Pons (tissue), 1 donor: ENCODE data around the gene NTNG1.

ENCODE experiments used
- DNase-seq: peaks from one replicate; pipeline ENCODE4 v3.0.0-alpha.2; 2016; ENCODE audit warnings: low spot score

Gene NTNG1

DNA sequence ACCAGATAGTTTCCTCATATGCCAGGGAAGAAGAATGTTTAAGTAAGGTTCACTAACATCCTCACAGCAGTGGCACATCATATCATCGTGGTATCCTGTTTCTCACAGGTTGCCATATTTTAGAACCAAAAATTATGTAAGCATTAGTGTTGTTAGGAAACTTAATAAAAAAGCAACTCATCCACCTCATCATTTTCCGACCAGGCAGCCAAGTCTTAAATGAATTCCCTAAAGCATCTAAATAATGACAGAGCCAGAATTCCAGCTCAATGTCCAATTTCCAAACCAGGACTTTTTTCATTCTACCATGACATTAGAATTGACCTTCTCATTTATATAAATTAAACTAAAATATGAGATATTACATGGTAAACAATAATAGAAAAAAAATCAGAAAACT lies 272.7 kb downstream of the NTNG1 start:
- no peak for DNase-seq

DNA sequence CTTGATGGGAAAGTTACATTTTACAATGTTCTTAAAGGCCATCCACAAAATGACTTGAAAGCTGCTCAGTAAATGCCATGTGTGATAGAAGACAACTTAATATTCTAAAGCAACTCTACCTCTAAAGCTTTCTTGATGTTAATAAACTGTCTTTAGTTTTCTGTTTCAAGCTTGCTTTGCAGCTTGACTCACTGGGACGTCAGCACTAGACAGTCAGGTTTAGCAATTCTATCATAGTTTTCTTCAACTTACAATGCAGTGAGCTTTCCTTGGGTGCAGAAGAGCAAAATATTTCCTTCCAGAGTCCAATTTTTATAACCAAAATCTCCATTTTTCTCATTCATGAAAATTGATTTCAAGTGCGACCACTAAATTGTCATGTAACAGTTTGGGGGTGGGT lies 273.1 kb downstream of the NTNG1 start:
- no peak for DNase-seq

DNA sequence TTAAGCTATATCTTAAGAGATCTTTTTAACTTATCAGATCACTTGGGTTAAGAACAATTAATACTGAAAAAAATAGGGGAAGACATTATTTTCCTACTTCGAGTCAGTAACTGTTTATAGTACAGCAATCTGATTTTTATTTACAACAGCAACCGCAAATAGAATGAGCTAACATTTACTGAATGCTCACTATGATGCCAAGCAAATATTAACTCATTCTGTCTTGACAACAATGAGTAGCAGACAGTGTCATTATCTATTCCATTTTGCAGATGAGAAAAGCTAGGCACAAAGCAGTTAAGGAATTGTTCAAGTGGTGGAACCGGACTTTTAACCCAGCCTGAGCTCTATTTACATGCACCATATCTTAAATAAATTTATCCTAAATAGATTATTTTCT lies 273.7 kb downstream of the NTNG1 start:
- no peak for DNase-seq

DNA sequence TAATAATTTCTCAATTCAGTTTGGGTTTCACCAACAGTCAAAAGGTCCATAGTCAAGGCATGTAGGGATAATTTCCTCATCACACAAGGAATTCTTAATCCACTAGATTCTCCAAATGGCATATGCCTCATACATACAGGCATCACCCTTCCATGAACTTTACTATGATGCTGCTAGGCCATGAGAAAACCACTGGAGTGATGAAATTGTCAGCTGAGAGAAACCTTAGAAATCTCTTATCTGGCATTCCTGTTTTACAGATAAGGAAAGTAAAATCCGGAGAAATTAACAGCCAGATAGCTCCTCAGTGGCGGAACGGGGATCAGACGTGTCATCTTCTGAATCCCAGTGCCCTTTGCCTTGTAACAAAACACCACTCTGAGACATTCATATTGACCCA lies 274.4 kb downstream of the NTNG1 start:
- DNase-seq = no peak

DNA sequence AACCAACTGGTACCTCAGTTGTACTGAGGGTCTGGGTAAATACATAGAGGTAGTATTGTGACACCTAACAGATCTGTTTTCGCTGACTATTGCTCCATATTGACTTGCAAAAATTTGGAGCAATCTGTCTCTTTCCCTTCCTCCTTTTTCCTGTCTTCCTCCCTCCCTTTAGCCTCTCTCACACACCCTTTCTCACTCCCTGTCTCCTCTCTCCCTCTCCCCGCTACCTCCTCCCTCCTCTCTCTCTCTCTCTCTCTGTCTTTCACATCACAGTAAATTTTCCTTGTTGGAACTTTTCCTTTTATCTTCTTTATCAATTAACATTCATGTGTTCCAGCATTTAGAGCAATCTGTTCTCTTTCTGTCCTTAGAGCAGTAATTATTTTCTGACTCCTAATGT lies 278.2 kb downstream of the NTNG1 start:
- no peak for DNase-seq

DNA sequence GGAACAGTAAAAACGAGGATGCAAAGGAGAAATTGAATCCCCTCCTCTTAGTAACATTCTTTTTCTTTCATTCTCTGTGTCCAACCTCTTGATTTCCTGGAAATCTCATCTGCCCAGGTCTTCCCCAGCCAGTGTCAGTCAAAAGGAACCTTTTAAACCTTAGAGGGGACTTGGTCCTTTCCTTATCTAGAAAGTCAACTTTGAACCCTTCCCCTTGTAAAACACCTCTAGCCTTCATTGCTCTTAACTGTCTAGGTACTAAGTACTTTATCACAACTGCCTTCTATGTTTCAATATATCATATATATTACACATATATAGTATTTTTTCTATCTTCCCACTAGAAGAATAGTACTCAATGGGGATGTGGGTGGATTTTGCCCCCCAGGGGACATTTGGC lies 282.1 kb downstream of the NTNG1 start:
- no peak for DNase-seq

DNA sequence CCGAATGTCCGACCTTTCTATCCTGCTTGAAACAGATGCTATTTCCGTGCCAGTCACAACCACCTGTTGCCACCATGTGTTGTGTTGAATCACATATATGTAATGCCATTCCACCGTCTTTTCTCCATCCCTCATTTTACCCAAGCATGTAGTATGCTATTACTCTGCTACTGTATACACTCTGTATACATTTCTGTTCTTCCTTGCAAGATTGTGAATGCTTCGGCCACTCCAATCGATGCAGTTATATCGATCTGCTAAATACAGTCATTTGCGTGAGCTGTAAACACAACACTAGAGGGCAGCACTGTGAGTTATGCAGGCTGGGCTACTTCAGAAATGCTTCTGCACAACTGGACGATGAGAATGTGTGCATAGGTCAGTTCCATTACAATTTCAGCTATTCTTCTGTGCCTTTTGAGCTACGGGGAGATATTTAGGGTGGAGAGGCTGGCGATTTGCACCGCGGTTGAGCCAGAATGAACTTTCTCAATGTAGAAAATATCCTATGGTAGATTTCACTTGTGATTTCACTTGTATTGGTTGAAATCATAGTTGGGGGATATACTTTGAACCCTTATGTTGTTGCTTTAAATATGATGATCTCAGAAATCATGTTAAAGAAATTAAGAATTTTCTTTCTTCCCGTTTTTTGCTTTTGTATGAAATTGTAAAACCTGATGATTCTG lies 289.8 kb downstream of the NTNG1 start:
- DNase-seq = peak; percentile 65

DNA sequence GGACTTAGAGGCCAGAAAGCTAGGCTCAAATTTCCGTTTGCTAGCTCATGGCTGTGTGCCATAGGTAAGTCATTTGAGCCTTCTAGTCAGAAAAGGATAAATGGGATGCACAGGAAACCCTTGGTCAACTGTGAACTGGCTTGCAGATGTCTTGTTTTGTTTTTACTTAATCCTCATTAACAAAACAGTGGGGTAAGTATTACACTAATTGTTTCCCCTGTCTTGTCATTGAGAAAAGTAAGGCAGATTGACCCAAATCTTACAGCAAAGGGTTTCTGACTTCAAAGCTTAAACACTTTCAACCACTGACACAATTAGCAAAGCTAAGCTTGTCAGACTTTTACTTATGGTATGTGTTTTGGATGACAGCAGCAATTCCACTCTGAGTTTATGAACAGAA lies 291.3 kb downstream of the NTNG1 start:
- DNase-seq = no peak

DNA sequence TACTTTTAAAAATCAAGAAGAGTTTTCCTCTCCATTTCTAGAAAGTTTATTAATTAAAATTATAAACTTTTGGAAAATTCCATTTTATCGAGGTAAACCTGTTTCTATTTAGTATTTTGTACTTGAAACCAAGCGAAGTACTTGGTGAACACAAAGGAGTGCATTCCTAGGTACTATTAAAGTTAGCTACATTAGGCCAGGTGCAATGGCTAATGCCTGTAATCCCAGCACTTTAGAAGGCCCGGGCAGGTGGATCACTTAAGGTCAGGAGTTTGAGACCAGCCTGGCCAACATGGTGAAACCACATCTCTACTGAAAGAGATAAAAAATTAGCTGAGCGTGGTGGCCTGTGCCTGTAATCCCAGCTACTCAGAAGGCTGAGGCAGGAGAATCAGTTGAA lies 292.2 kb downstream of the NTNG1 start:
- no peak for DNase-seq

DNA sequence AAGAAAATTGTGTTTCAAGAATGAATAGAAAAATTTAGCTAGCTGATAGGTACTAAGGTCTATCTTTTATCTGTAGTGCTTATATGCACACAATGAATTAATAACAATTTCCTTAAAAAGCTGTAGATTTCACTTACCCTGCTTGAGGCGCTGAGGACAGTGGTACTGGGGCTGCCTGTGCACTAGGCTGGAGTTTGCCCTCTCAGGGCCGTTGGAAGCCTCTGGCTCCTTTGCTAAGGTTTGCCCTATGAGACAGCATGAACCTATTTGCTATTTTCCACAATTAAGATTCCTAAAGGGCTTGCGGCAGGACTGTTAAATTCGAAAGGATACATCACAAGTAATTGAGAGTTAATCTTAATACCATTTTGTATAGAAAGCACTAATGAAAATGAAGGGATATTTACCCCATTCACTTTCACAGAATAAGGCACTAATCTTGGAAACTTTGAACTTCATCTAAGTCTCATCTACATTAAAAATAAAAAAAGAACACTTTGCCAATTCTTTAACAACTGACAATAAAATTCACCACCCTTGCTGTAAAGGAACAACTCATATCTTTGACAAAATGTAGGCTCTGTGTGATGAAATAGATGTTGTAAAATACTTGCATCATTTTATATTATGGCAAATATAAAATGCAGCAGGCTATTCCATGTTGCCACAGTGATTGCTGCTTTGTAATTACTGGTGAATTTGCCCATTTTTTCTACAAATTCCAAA lies 293.0 kb downstream of the NTNG1 start:
- no peak for DNase-seq

DNA sequence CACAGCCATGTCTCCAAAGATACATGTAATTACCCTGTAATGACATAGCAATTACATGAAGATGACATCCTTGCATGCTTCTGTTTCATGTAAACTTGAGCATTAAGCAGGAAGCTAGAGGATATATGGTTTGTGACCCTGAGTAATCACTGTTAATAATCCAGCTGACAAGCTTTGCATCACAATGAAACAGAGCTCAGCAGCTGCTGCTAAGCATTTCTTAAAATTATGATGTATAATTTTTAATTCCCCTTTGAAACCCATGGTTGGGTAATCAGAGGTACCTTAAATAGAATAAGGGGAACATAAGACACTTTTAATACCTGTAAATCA lies 293.5 kb downstream of the NTNG1 start:
- no peak for DNase-seq

DNA sequence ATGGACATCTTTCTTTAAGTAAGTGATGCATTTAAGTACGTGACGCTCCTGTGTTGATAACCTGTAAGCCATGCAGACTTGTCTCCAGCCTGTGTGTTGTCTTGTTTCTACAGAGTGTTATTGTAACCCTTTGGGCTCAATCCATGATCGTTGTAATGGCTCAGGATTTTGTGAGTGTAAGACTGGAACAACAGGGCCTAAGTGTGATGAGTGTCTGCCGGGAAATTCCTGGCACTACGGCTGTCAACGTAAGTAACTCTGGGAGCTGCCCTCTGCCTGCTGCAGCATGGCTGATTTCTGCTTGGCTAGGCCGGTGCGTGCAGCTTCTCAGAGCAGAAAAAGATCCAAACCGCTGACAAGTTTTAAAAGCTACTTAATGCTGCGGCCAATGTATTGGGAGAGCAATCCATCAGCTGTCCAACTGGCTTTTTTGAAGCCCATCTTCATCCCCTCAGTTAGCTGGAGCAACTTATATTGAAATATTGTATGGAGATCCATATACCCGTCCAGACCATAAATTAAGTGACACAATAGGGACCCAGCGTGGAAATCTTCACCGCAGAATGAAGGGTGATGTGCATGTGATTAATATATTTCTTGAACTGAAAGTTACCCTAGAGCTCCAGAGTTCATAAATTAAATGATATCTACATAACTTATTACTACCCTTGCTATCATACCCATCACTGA lies 295.9 kb downstream of the NTNG1 start:
- DNase-seq = no peak

DNA sequence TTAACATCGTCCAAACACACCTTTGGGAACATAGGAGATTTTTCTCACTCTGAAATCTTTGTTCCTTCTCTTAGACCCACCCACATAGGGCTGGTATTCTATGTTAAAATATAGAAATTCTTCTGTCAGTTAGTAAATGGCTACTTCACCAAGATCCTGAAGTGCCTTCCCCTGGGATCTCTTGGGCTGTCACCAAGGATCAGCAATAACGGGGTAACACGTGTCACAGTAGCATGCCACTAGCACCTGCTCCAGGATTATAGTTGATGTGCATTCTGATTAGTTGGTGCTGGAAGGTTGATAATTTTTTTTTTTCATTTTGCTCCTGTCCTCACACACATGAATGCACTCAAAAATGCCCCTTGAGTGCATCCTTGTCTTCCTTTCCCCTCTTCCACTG lies 298.7 kb downstream of the NTNG1 start:
- DNase-seq = no peak

DNA sequence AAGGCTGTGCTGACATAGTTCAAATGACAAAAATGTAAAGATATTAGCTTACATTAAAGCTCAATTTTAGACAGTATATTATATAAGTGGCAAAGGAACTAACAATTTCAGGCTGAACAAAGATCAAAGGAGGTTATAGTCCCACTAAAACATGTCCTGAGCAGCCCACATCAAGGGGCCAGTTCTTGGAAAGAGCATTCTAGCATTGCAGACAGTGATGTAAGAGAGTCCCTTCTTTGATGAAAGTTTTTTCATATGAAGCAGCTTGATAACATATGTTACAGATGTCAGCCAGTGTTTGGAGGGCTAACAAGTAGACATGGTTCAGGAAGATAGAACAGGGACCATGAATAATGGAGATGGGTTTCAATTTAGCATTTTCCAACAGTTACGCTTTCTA lies 301.7 kb downstream of the NTNG1 start:
- no peak for DNase-seq

DNA sequence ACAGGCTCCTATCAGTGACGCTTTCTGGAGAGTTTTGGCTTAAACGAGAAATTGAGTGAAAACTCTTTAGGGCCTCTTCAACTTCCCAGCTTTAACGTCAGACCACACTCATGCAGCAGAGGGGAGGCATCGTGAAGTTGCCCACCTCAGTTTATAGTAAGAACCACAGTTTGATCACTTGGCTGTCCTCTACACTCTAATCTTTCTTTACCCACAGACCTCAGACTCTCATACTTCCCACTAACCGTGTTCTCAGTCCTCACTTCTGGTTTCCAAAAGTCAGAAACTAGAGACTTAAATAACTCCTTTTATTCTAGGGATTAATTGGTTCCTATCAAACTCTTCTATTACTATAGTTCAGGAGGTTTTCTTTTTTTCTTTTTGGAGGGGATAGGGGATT lies 302.2 kb downstream of the NTNG1 start:
- DNase-seq = peak; percentile 25

DNA sequence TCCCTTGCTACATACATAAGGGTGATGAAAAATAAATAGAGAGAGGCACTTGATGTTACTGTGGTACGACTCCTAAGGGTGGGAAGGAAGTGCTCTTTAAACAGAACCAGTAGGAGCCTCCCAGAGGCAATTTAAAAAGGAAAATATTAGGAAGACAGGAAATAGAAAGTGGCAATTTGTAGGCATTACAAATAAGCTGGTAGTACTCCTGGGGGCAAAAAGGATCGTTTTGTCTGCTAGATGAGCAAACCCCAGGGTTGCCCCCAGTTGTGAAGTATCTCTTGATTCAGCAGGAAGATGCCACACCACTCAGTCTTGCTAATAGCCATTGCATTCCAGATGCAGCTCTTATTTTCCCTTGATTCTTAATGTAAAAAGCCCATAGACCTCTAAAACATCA lies 303.0 kb downstream of the NTNG1 start:
- no peak for DNase-seq

DNA sequence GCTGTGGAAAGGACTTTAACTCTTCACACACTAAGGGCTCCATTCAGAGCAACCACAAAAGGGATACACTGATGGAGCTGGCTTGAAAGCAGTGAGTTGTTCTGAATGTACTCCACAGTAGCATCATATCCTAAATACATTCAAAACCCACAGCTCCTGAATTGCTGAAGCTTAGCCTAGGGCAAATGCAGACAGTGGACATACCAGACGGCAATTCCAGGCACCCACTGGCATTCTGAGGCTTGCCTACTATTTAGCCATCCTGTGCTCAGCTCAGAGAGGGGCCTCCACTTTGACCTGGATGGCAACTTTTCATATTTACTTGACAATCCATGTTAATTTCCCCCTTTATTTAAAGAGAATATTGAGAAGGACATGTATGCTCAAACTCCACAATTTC lies 303.5 kb downstream of the NTNG1 start:
- DNase-seq = no peak

DNA sequence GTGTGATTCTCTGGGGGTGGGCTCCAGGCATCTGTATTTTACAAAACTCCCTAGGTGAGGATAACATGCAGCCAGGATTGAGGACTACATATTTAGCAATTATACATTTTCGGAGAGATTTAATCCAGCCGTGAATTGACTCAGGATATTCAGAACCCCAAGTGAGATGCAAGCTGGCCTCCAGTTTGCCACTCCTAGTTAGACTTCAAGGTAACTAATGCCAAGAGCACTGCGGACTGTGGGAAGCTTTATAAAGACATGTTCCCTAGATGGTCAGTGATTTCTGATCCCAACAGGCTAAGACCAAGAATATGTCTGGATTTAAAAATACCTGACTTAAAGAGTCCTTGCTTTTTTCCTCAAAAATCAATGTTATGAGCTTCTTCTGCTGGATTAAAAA lies 308.5 kb downstream of the NTNG1 start:
- DNase-seq = no peak

DNA sequence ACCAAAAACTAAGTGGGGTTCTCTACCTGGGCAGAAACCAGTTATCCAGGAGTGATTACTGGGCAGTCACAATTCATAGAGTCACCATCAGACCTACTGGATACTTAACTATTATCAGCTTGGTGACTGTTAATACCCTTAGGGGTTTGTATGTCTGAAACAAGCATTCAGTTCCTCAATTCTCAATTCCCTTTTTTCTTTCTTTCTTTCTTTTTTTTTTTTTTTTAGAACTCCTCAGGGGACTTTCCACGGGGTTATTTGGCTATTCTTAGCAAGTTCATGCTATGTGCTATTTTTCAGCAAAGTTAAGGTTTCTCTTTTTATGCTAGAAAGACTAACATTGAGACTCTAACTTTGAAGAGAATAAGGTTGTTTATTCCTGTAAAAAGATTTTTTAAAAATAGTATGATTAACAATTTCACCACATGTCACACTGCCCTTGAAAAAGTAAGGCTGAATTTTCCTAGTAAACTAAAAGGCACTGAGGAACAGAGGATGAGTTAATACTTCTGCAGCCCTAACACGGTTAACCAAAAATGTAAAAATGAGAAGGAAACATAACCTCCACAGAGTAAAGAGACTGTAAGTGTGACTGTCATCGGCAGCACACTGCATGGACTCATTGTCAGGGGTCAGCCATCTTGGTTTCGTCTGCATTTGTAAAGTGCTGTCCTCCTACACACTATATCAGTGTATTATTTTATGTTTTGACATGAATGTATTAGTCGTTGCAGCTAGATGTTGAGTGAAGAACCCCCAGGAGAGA lies 310.2 kb downstream of the NTNG1 start:
- DNase-seq = no peak

DNA sequence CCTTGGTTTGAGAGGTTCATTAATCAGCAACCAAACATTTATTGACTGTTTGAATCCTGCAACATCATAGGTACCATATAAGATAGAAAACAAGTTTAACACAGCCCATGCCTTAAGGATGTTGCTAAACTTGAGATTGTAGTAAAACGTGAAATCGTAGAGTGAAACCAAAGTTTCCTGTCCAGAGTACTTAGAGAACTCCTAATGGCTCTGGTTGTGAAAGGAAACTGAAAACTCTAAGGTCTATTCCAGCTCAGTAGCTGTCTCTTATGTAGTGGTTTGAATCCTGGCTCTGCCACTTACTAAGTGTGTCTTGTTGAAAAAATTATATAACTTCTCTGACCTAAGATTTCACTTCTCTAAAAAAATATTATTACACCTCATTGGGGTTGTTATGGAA lies 310.9 kb downstream of the NTNG1 start:
- DNase-seq = no peak

DNA sequence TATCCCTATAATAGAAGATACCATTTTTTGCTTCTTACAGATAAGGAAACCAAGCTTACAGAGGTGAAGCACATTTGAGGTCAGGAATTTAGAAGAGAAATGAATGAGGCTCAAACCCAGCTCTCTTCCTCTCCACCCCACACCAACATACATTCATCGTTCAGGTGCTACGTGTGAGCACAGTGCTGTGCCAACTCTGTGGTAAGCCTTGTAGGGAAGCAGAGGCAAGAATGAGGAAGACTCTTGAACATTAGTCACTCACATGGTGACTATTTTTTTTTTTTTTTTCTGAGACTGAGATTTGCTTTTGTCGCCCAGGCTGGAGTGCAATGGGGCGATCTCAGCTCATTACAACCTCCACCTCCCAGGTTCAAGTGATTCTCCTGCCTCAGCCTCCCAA lies 314.0 kb downstream of the NTNG1 start:
- peak; percentile 44 for DNase-seq

DNA sequence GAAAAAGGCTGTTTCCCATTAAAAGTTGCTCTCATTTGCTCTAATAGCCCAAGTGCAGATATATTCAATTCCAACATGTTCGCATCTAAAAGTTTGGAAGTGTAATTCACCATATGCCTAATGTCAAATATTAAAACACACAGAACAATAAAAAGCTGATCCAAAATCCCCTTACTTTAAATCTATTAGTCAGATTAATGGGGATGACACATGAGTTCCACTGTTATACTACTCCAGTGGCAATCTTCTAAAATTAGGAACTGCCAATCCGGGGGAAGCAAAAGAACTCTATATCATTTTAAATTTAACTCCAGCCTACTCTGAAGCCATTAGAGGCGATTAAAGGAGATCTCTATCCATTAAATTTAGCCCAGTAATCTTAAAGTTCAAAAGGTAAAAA lies 317.1 kb downstream of the NTNG1 start:
- DNase-seq = no peak
